ENCODE measurements around the gene NUP62CL.

- TF ChIP-seq CTCF (conservative IDR thresholded peaks at IDR 0.05; ENCODE audit: low read length) (no peak), EZH2phosphoT487 (IDR thresholded peaks at IDR 0.05; ENCODE audit: borderline replicate concordance, low read depth, low read length) (no peak)
Measured at GRCh38 chrX:107227780-107228485, 21.7 kb upstream of the NUP62CL start.
